Liver (tissue), 9 donors: Measurements from ENCODE around the gene SHISAL1. TPM values are rescaled to one million over a fixed set of nuclear protein-coding genes. Genes with fewer than 3 reads are reported as not detected.

Source experiments
- DNase-seq: peaks from one replicate; pipeline ENCODE4 v3.0.0-alpha.2; 2017; ENCODE audit warnings: low spot score
- H3K27ac ChIP-seq, 2 donors: one replicate each; pipeline ENCODE4 v1.7.0; 2013; ENCODE audit warnings: inconsistent platforms in 2 of 2, low read length in 2 of 2, control low read depth in 1 of 2, low read depth in 1 of 2, mild to moderate bottlenecking in 1 of 2
- H3K27me3 ChIP-seq, 4 donors: one replicate each; pipeline versions ENCODE4 v1.6.1 to v1.7.0; 2013; ENCODE audit warnings: low read length in 3 of 4, inconsistent platforms in 1 of 4, mild to moderate bottlenecking in 1 of 4, moderate library complexity in 1 of 4; ENCODE audit not compliant: control insufficient read depth in 4 of 4, insufficient read depth in 4 of 4
- H3K36me3 ChIP-seq, 4 donors: one replicate each; pipeline versions ENCODE4 v1.6.1 to v1.7.0; 2013; ENCODE audit warnings: low read length in 3 of 4, mild to moderate bottlenecking in 3 of 4, low read depth in 1 of 4, moderate library complexity in 1 of 4; ENCODE audit not compliant: control insufficient read depth in 4 of 4, insufficient read depth in 3 of 4
- H3K4me1 ChIP-seq, 4 donors: one replicate each; pipeline versions ENCODE4 v1.6.1 to v1.7.0; 2013; ENCODE audit warnings: low read length in 3 of 4, mild to moderate bottlenecking in 3 of 4, moderate library complexity in 1 of 4; ENCODE audit not compliant: control insufficient read depth in 4 of 4, insufficient read depth in 4 of 4
- H3K4me3 ChIP-seq, 3 donors: one replicate each; pipeline versions ENCODE4 v1.6.1 to v1.7.0; 2013; ENCODE audit warnings: low read length in 3 of 3, control low read depth in 1 of 3, low read depth in 1 of 3, mild to moderate bottlenecking in 1 of 3
- H3K9ac ChIP-seq, 2 donors: one replicate each; pipeline ENCODE4 v1.7.0; 2013; ENCODE audit warnings: low read length in 2 of 2, mild to moderate bottlenecking in 2 of 2, moderate library complexity in 2 of 2, control low read depth in 1 of 2, low read depth in 1 of 2
- H3K9me3 ChIP-seq, 4 donors: one replicate each; pipeline versions ENCODE4 v1.6.1 to v1.7.0; 2013; ENCODE audit warnings: low read length in 3 of 4; ENCODE audit not compliant: control insufficient read depth in 4 of 4
- ATF3 ChIP-seq: IDR thresholded peaks from 2 replicates; pipeline ENCODE4 v1.6.1; 2016; ENCODE audit warnings: antibody characterized with exemption
- EGR1 ChIP-seq, 2 donors: IDR thresholded peaks; 2 replicates each; pipeline ENCODE4 v1.6.1; 2016 to 2018; ENCODE audit warnings: antibody characterized with exemption in 2 of 2, low read depth in 2 of 2
- FOXA1 ChIP-seq: IDR thresholded peaks from 2 replicates; pipeline ENCODE4 v1.6.1; 2016; ENCODE audit warnings: antibody characterized with exemption
- FOXA2 ChIP-seq: IDR thresholded peaks from 2 replicates; pipeline ENCODE4 v1.6.1; 2016; ENCODE audit warnings: antibody characterized with exemption
- GABPA ChIP-seq, 2 donors: IDR thresholded peaks in 1 of 2; conservative IDR thresholded peaks in 1 of 2; 2 replicates each; pipeline ENCODE4 v1.6.1; 2016; ENCODE audit warnings: antibody characterized with exemption in 2 of 2, mild to moderate bottlenecking in 1 of 2, moderate library complexity in 1 of 2
- HNF4A ChIP-seq, 2 donors: conservative IDR thresholded peaks; 2 replicates each; pipeline ENCODE4 v1.6.1; 2016; ENCODE audit warnings: antibody characterized with exemption in 2 of 2, mild to moderate bottlenecking in 2 of 2
- HNF4G ChIP-seq: IDR thresholded peaks from 2 replicates; pipeline ENCODE4 v1.6.1; 2016; ENCODE audit warnings: antibody characterized with exemption
- MAX ChIP-seq: IDR thresholded peaks from 2 replicates; pipeline ENCODE4 v1.6.1; 2016; ENCODE audit warnings: antibody characterized with exemption
- NR2F2 ChIP-seq: IDR thresholded peaks from 2 replicates; pipeline ENCODE4 v1.6.1; 2016; ENCODE audit warnings: antibody characterized with exemption
- REST ChIP-seq: IDR thresholded peaks from 2 replicates; pipeline ENCODE4 v1.6.1; 2016; ENCODE audit warnings: antibody characterized with exemption, mild to moderate bottlenecking
- RXRA ChIP-seq, 2 donors: IDR thresholded peaks; 2 replicates each; pipeline ENCODE4 v1.6.1; 2017 to 2018; ENCODE audit warnings: antibody characterized with exemption in 2 of 2, mild to moderate bottlenecking in 1 of 2
- SP1 ChIP-seq: IDR thresholded peaks from 2 replicates; pipeline ENCODE4 v1.6.1; 2018; ENCODE audit warnings: antibody characterized with exemption, mild to moderate bottlenecking
- TAF1 ChIP-seq: conservative IDR thresholded peaks from 2 replicates; pipeline ENCODE4 v1.6.1; 2016; ENCODE audit warnings: antibody characterized with exemption, mild to moderate bottlenecking
- YY1 ChIP-seq: IDR thresholded peaks from 2 replicates; pipeline ENCODE4 v1.6.1; 2016; ENCODE audit warnings: antibody characterized with exemption, mild to moderate bottlenecking
- ZBTB33 ChIP-seq: IDR thresholded peaks from 2 replicates; pipeline ENCODE4 v1.6.1; 2016; ENCODE audit warnings: antibody characterized with exemption
- WGBS: extraction: QIAGEN DNeasy Blood & Tissue Kit; methylation state at CpG from one replicate; pipeline ENCODE4 v1.1.7; 2013; 5-methylcytosine and 5-hydroxymethylcytosine counted together
- polyA plus RNA-seq, 2 donors: library from polyadenylated mRNA; stranded (reverse) in 1 of 2; unstranded in 1 of 2; fragments of 200-250 nt in 1 of 2; fragments of >200 nt in 1 of 2; fragmentation: Nextera tagmentation in 1 of 2; extraction: Ambion mirVana in 1 of 2; gene quantifications; one replicate each; pipeline versions ENCODE4 v1.2.1 to v1.2.3, GENCODE V29; 2013 to 2015
- total RNA-seq, 2 donors: library from RNA; depleted of rRNA; stranded (reverse); fragments of >200 nt; gene quantifications; one replicate each; pipeline ENCODE4 v1.2.3, GENCODE V29; 2014
- donor health status: healthy.
- donor health status: healthy.
- donor health status: healthy.
- donor health status: healthy.
- donor health status: healthy.

The SHISAL1 gene
- total and polyA plus RNA-seq, 4 donors, result 0.07 to 0.17 (median 0.13) TPM

DNA sequence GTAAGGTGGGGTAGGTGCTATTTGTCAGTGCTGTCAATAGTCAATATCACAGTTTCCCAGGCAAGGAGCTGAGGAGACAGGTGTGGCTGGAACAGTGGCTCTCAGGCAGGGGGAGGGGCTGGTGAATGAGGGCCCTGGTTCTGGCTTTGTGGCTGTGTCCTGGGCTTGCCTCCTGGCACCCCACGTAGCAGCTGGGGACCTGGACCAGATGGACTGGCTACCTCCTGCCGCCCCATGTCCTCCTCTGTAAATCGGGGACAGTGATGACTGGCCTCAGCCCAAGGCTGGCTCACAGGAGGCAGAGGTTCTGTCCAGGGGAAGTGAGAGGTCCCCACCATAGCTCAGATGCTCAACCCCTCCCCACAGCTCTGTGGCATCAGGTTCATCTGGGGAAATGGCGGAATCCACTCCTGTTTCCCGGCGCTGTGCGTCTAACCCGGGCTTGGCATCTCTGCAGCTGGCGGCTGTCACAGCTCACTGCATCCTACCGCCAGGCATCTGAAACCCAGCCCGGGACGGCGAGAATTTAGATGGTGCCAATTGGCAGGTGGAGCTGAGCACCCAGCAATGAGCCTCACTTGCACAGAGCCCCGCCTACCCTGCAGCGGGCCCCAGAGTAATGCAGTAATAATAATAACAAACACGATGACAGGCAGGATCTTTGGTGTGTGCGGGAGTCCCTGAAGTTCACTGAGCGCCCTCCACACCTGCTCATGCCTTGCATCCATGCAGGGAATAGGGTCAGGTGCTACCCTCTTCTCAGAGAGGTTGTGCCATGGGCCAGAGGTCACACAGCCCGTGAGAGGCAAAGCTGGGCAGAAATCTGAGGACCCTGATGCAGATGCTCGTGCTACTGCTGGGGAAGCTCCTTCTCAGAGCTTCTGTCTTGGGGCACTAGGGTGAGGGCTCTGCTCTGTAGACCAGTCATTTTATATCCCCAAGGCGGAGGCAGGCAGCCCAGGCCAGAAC is 27.8 kb upstream of the SHISAL1 start:
- no peak for DNase-seq
- WGBS, result 85% methylated on average over 21 of the region's 21 CpGs
- Histone ChIP-seq H3K4me1 (peaks cover 0 to 3% (median 0%) of the 10 kb centered on the region in 4 donors), H3K36me3 (no peaks in the 10 kb centered on the region), H3K9me3 (no peaks in the 10 kb centered on the region), H3K9ac (no peak overlapping the region), H3K27ac (no peak overlapping the region), H3K4me3 (no peak overlapping the region), H3K27me3 (no peaks in the 10 kb centered on the region)
- TF ChIP-seq SP1, result no peak
- no peak for TF ChIP-seq ATF3
- TF ChIP-seq HNF4A (conservative IDR thresholded peaks at IDR 0.05), result no peak

- DNase-seq, result no peak
- no peak overlapping the region for H3K27ac ChIP-seq
- peaks cover 0 to 3% (median 0%) of the 10 kb centered on the region in 4 donors for H3K4me1 ChIP-seq
- no peaks in the 10 kb centered on the region for H3K9me3 ChIP-seq
- no peaks in the 10 kb centered on the region for H3K27me3 ChIP-seq
- H3K4me3 ChIP-seq, result no peak overlapping the region
- no peaks in the 10 kb centered on the region for H3K36me3 ChIP-seq
- WGBS, result 71% methylated on average over 2 of the region's 2 CpGs
- TF ChIP-seq FOXA1, result no peak
- no peak for TF ChIP-seq NR2F2
- no peak for TF ChIP-seq REST
- TF ChIP-seq ATF3, result no peak
- TF ChIP-seq RXRA (IDR thresholded peaks at IDR 0.05), result no peak
- no peak for TF ChIP-seq GABPA (IDR thresholded peaks at IDR 0.05 in 1 of 2, conservative IDR thresholded peaks at IDR 0.05 in 1 of 2)
- TF ChIP-seq ZBTB33, result no peak
- TF ChIP-seq MAX, result no peak
- no peak for TF ChIP-seq HNF4A (conservative IDR thresholded peaks at IDR 0.05)
- TF ChIP-seq SP1, result no peak
- no peak for TF ChIP-seq TAF1
- TF ChIP-seq HNF4G, result no peak
- no peak for TF ChIP-seq EGR1 (IDR thresholded peaks at IDR 0.05; ENCODE audit: low read depth in 2 of 2)
- no peak for TF ChIP-seq YY1
- TF ChIP-seq FOXA2, result no peak
- no peak overlapping the region for H3K9ac ChIP-seq
These were observed 26.2 kb upstream of the SHISAL1 start for GRCh38 chr22:44338906-44339305.
